Measurements from ENCODE around the gene MON1A.
"Not testable (repeated sequence)": the region's sequence is repeated elsewhere in the genome, so short reads cannot be mapped to it uniquely, and the experiment has no call there.

MON1A gene

GRCh38 chr3:49955636-49956035 is 26.0 kb upstream of the MON1A start:
- TF ChIP-seq CTCF (IDR thresholded peaks at IDR 0.05; ENCODE audit: control insufficient read depth, extremely low read depth, insufficient read depth) = no peak
- H3K4me3 ChIP-seq (ENCODE audit: low read depth, low read length) = no peak overlapping the region
- DNase-seq (ENCODE audit: low read depth) = no peak

GRCh38 chr3:49952924-49953323 is 23.3 kb upstream of the MON1A start:
- TF ChIP-seq CTCF (IDR thresholded peaks at IDR 0.05; ENCODE audit: control insufficient read depth, extremely low read depth, insufficient read depth) = no peak
- no peak overlapping the region for H3K4me3 ChIP-seq (ENCODE audit: low read depth, low read length)
- no peak for DNase-seq (ENCODE audit: low read depth)

- TF ChIP-seq CTCF (IDR thresholded peaks at IDR 0.05; ENCODE audit: control insufficient read depth, extremely low read depth, insufficient read depth) = no peak
- no peak for DNase-seq (ENCODE audit: low read depth)
- H3K4me3 ChIP-seq (ENCODE audit: low read depth, low read length) = no peak overlapping the region
Measured at GRCh38 chr3:49942651-49943050, 13.0 kb upstream of the MON1A start.

GRCh38 chr3:49940667-49941249 is 11.1 kb upstream of the MON1A start:
- H3K4me3 ChIP-seq (ENCODE audit: low read depth, low read length) = peak overlapping the region; percentile 99
- no peak for TF ChIP-seq CTCF (IDR thresholded peaks at IDR 0.05; ENCODE audit: control insufficient read depth, extremely low read depth, insufficient read depth)
- DNase-seq (ENCODE audit: low read depth) = no peak

- peak within 1 kb of the TSS; percentile 99 for H3K4me3 ChIP-seq (ENCODE audit: low read depth, low read length)
- DNase-seq (ENCODE audit: low read depth) = peak; percentile 96
- no peak for TF ChIP-seq CTCF (IDR thresholded peaks at IDR 0.05; ENCODE audit: control insufficient read depth, extremely low read depth, insufficient read depth)
Measured at GRCh38 chr3:49939858-49940666, 10.5 kb upstream of the MON1A start, which contains the start of gene RBM6. RBM6 (plus strand) TSS chr3:49940150; CDS start chr3:49962642, 22,492 bp downstream.

GRCh38 chr3:49937090-49937489 is 7.5 kb upstream of the MON1A start:
- no peak overlapping the region for H3K4me3 ChIP-seq (ENCODE audit: low read depth, low read length)
- TF ChIP-seq CTCF (IDR thresholded peaks at IDR 0.05; ENCODE audit: control insufficient read depth, extremely low read depth, insufficient read depth) = no peak
- no peak for DNase-seq (ENCODE audit: low read depth)

- not testable (repeated sequence) for DNase-seq (ENCODE audit: low read depth); H3K4me3 ChIP-seq (ENCODE audit: low read depth, low read length)
Measured at GRCh38 chr3:49932281-49932680, 2.7 kb upstream of the MON1A start.
